ENCODE results near the gene ZMYM2. TPM values are rescaled to one million over a fixed set of nuclear protein-coding genes. Genes with fewer than 3 reads are reported as not detected.

ZMYM2 gene
- 10 to 100 TPM; 82.8 to 92.0 TPM for total RNA-seq

GRCh38 chr13:19958155-19959111, at the start of gene ZMYM2:
TSS of gene ZMYM2 (plus strand) at chr13:19958727. CDS start at chr13:19993073, 34,346 bp downstream.
- peaks cover 3% of the 10 kb centered on the region for H3K27me3 Mint-ChIP-seq
- H3K4me1 Mint-ChIP-seq, result peaks cover 21% of the 10 kb centered on the region
- DNase-seq (peak; percentile 99), ATAC-seq (ENCODE audit: low read depth) (peak; percentile 82)
- H3K27ac Mint-ChIP-seq, result peak within 1 kb of the TSS; percentile 99
- H3K9me3 Mint-ChIP-seq, result no peaks in the 10 kb centered on the region
- H3K36me3 Mint-ChIP-seq, result no peaks in the 10 kb centered on the region
- POLR2A ChIA-PET, result interaction anchor here (0.7 to 2.2 kb wide), 3 partner anchors 94 to 161 kb away, joined by 5 to 25 read pairs (median 5); partner anchors contain the start of gene ZMYM5
- peak within 1 kb of the TSS; percentile 99 for H3K4me3 Mint-ChIP-seq

GRCh38 chr13:19910336-19911072, 48.0 kb upstream of the ZMYM2 start:
- H3K9me3 Mint-ChIP-seq, result no peaks in the 10 kb centered on the region
- ATAC-seq (ENCODE audit: low read depth), result no peak
- DNase-seq, result no peak
- no peak overlapping the region for H3K27ac Mint-ChIP-seq
- no peaks in the 10 kb centered on the region for H3K4me1 Mint-ChIP-seq
- peaks cover 9% of the 10 kb centered on the region for H3K27me3 Mint-ChIP-seq
- no peaks in the 10 kb centered on the region for H3K36me3 Mint-ChIP-seq
- POLR2A ChIA-PET, result interaction anchor here (0.6 kb wide), 1 partner anchor 33 kb away, joined by 3 read pairs; no protein-coding TSS in a partner anchor
- H3K4me3 Mint-ChIP-seq, result no peak overlapping the region

- no peaks in the 10 kb centered on the region for H3K9me3 Mint-ChIP-seq
- DNase-seq, result no peak
- peaks cover 4% of the 10 kb centered on the region for H3K4me1 Mint-ChIP-seq
- POLR2A ChIA-PET, result no interaction called here
- H3K36me3 Mint-ChIP-seq, result no peaks in the 10 kb centered on the region
- ATAC-seq (ENCODE audit: low read depth), result no peak
- no peak overlapping the region for H3K4me3 Mint-ChIP-seq
- H3K27ac Mint-ChIP-seq, result no peak overlapping the region
- peaks cover 2% of the 10 kb centered on the region for H3K27me3 Mint-ChIP-seq
Observed at GRCh38 chr13:19927117-19927748, 31.3 kb upstream of the ZMYM2 start.

GRCh38 chr13:19940106-19940505, 18.4 kb upstream of the ZMYM2 start:
- Mint-ChIP-seq H3K4me1 (no peaks in the 10 kb centered on the region), H3K9me3 (no peaks in the 10 kb centered on the region), H3K27ac (no peak overlapping the region), H3K4me3 (no peak overlapping the region), H3K36me3 (no peaks in the 10 kb centered on the region), H3K27me3 (peaks cover 6% of the 10 kb centered on the region)
- POLR2A ChIA-PET, result no interaction called here
- DNase-seq (no peak), ATAC-seq (ENCODE audit: low read depth) (no peak)

- Mint-ChIP-seq H3K4me3 (no peak overlapping the region), H3K9me3 (no peaks in the 10 kb centered on the region), H3K27ac (no peak overlapping the region), H3K4me1 (no peaks in the 10 kb centered on the region), H3K36me3 (no peaks in the 10 kb centered on the region), H3K27me3 (peaks cover 3% of the 10 kb centered on the region)
- ATAC-seq (ENCODE audit: low read depth) (no peak), DNase-seq (no peak)
- POLR2A ChIA-PET, result interaction anchor here (0.6 to 0.7 kb wide), 4 partner anchors 9 to 1112 kb away, joined by 3 read pairs; no protein-coding TSS in a partner anchor
Observed at GRCh38 chr13:19950374-19950773, 8.2 kb upstream of the ZMYM2 start.

GRCh38 chr13:19952850-19953249, 5.7 kb upstream of the ZMYM2 start:
- Mint-ChIP-seq H3K4me1 (peaks cover 2% of the 10 kb centered on the region), H3K4me3 (no peak overlapping the region), H3K9me3 (no peaks in the 10 kb centered on the region), H3K27ac (no peak overlapping the region), H3K36me3 (no peaks in the 10 kb centered on the region), H3K27me3 (peaks cover 6% of the 10 kb centered on the region)
- POLR2A ChIA-PET, result interaction anchor here (0.6 kb wide), 1 partner anchor 192 kb away, joined by 3 read pairs; no protein-coding TSS in a partner anchor
- ATAC-seq (ENCODE audit: low read depth) (no peak), DNase-seq (no peak)

GRCh38 chr13:19955873-19956559, 2.5 kb upstream of the ZMYM2 start:
- Mint-ChIP-seq H3K9me3 (no peaks in the 10 kb centered on the region), H3K36me3 (no peaks in the 10 kb centered on the region), H3K27me3 (peaks cover 6% of the 10 kb centered on the region), H3K4me3 (no peak overlapping the region), H3K27ac (no peak overlapping the region), H3K4me1 (peaks cover 9% of the 10 kb centered on the region)
- ATAC-seq (ENCODE audit: low read depth) (no peak), DNase-seq (no peak)
- POLR2A ChIA-PET, result interaction anchor here (2.2 kb wide), 1 partner anchor 92 kb away, joined by 9 read pairs; the partner anchor contains the start of gene ZMYM5

- no peaks in the 10 kb centered on the region for H3K36me3 Mint-ChIP-seq
- DNase-seq (peak; percentile 84), ATAC-seq (ENCODE audit: low read depth) (peak; percentile 26)
- POLR2A ChIA-PET, result interaction anchor here (0.7 to 2.2 kb wide), 4 partner anchors 93 to 170 kb away, joined by 3 to 25 read pairs (median 5); partner anchors contain the start of gene ZMYM5
- H3K4me1 Mint-ChIP-seq, result peaks cover 19% of the 10 kb centered on the region
- H3K9me3 Mint-ChIP-seq, result no peaks in the 10 kb centered on the region
- H3K27ac Mint-ChIP-seq, result peak overlapping the region; percentile 90
- peak overlapping the region; percentile 77 for H3K4me3 Mint-ChIP-seq
- H3K27me3 Mint-ChIP-seq, result peaks cover 4% of the 10 kb centered on the region
Observed at GRCh38 chr13:19957320-19958154, 990 bp upstream of the ZMYM2 start.

- ATAC-seq (ENCODE audit: low read depth), result peak; percentile 2
- peak overlapping the region; percentile 99 for H3K27ac Mint-ChIP-seq
- H3K4me3 Mint-ChIP-seq, result peak overlapping the region; percentile 99
- no peaks in the 10 kb centered on the region for H3K9me3 Mint-ChIP-seq
- H3K27me3 Mint-ChIP-seq, result peaks cover 3% of the 10 kb centered on the region
- no peaks in the 10 kb centered on the region for H3K36me3 Mint-ChIP-seq
- POLR2A ChIA-PET, result interaction anchor here (0.6 to 2.2 kb wide), 6 partner anchors 9 to 202 kb away, joined by 3 to 25 read pairs (median 6); partner anchors contain the start of genes GJA3 and ZMYM5
- peaks cover 21% of the 10 kb centered on the region for H3K4me1 Mint-ChIP-seq
- DNase-seq, result peak; percentile 77
Observed at GRCh38 chr13:19959141-19959830, 759 bp downstream of the ZMYM2 start.

GRCh38 chr13:19959831-19960652, 1.5 kb downstream of the ZMYM2 start:
- peak; percentile 28 for ATAC-seq (ENCODE audit: low read depth)
- peak overlapping the region; percentile 99 for H3K4me3 Mint-ChIP-seq
- POLR2A ChIA-PET, result interaction anchor here (0.6 to 1.2 kb wide), 5 partner anchors 10 to 201 kb away, joined by 3 to 9 read pairs (median 3); partner anchors contain the start of genes GJA3 and ZMYM5

More at GRCh38 chr13:19959831-19960652, 1.5 kb downstream of the ZMYM2 start:
- Mint-ChIP-seq H3K9me3 (no peaks in the 10 kb centered on the region), H3K27me3 (peaks cover 3% of the 10 kb centered on the region), H3K4me1 (peaks cover 21% of the 10 kb centered on the region), H3K27ac (peak overlapping the region; percentile 99), H3K36me3 (peaks cover under 1% of the 10 kb centered on the region)
- DNase-seq, result peak; percentile 78
